Kidney (tissue), 14 donors: ENCODE measurements around the gene KLK15. TPM values are rescaled to one million over a fixed set of nuclear protein-coding genes. Genes with fewer than 3 reads are reported as not detected.
"Not testable (repeated sequence)": the region's sequence is repeated elsewhere in the genome, so short reads cannot be mapped to it uniquely, and the experiment has no call there.

Experiments
- DNase-seq, 5 donors: peaks; one replicate each; pipeline ENCODE4 v3.0.0-alpha.2; 2013 to 2020
- FAIRE-seq: peaks from 2 replicates; lab custom pipeline; 2012; peaks lifted over from hg19 to GRCh38; lab: Jason Lieb, UNC
- H3K27ac ChIP-seq, 2 donors: one replicate each; pipeline ENCODE4 v1.7.0; 2013; ENCODE audit warnings: low read depth in 2 of 2, low read length in 2 of 2, inconsistent platforms in 1 of 2
- H3K27me3 ChIP-seq: one replicate; pipeline ENCODE4 v1.7.1; 2013; ENCODE audit warnings: low read length, inconsistent platforms; ENCODE audit not compliant: control insufficient read depth, insufficient read depth
- H3K36me3 ChIP-seq, 3 donors: one replicate each; pipeline versions ENCODE4 v1.7.0 to v1.7.1; 2013; ENCODE audit warnings: low read length in 3 of 3, control low read depth in 1 of 3, inconsistent platforms in 1 of 3; ENCODE audit not compliant: insufficient read depth in 3 of 3, control insufficient read depth in 2 of 3
- H3K4me1 ChIP-seq, 3 donors: one replicate each; pipeline versions ENCODE4 v1.7.0 to v1.7.1; 2013; ENCODE audit warnings: low read length in 3 of 3, inconsistent platforms in 1 of 3, low read depth in 1 of 3; ENCODE audit not compliant: control insufficient read depth in 2 of 3, insufficient read depth in 2 of 3
- H3K4me3 ChIP-seq, 3 donors: one replicate each; pipeline versions ENCODE4 v1.7.0 to v1.8.1; 2013; ENCODE audit warnings: low read length in 3 of 3, control low read depth in 1 of 3, inconsistent platforms in 1 of 3
- H3K9ac ChIP-seq, 3 donors: one replicate each; pipeline versions ENCODE4 v1.7.0 to v1.7.1; 2013; ENCODE audit warnings: low read length in 3 of 3, control low read depth in 1 of 3, inconsistent platforms in 1 of 3
- H3K9me3 ChIP-seq, 3 donors: one replicate each; pipeline versions ENCODE4 v1.7.0 to v1.7.1; 2013; ENCODE audit warnings: low read length in 3 of 3, control low read depth in 1 of 3, inconsistent platforms in 1 of 3; ENCODE audit not compliant: control insufficient read depth in 2 of 3, insufficient read depth in 1 of 3
- CTCF ChIP-seq: IDR thresholded peaks from 3 replicates; pipeline ENCODE4 v1.5.1; 2012; ENCODE audit warnings: mild to moderate bottlenecking, moderate library complexity, borderline replicate concordance; ENCODE audit not compliant: insufficient read depth; ENCODE audit errors: extremely low read depth
- intact Hi-C: fragments of 100-400 bp; cut with DNase I; formaldehyde crosslinking; loops from one replicate; pipeline ENCODE4 v1.11.1; 2022
- polyA plus RNA-seq: library from polyadenylated mRNA; stranded (reverse); fragments of 350-450 nt; fragmentation: Illumina TruSeq; extraction: RNeasy Lipid Tissue Mini Kit (QIAGEN cat#74804); gene quantifications from one replicate; pipeline ENCODE4 v1.2.3, GENCODE V29; 2014; ENCODE audit warnings: low read depth, low replicate concordance; ENCODE audit not compliant: insufficient read depth
- total RNA-seq: library from RNA; stranded (reverse); fragmentation: NEBNext Ultra II Directional; extraction: Animal tissue kit (Norgen Biotek cat#: 25700); gene quantifications from one replicate; pipeline ENCODE4 v1.2.1, GENCODE V29; 2021
- donor health status: control.
- donor health status: control.
- donor health status: control.
- donor health status: control.
- donor health status: control.
- donor health status: DM: yes; HTN: yes; CAD: no.
- donor health status: Normal renal cell carcinoma (clear cell type).

KLK15 gene
- total and polyA plus RNA-seq, 2 donors from 2014 or later = 2.7 TPM; not detected in 1

- no peaks in the 10 kb centered on the region for H3K36me3 ChIP-seq
- H3K4me3 ChIP-seq = no peak overlapping the region
- peaks cover 0 to 3% (median 0%) of the 10 kb centered on the region in 3 donors for H3K4me1 ChIP-seq
- H3K9me3 ChIP-seq = no peaks in the 10 kb centered on the region
- H3K27me3 ChIP-seq = no peaks in the 10 kb centered on the region
- no peak for TF ChIP-seq CTCF
- FAIRE-seq = no peak
- H3K27ac ChIP-seq = no peak overlapping the region
- intact Hi-C loops = no loop called here
- H3K9ac ChIP-seq = no peak overlapping the region
- peak in 2 of 5 donors; percentile 26 to 55 for DNase-seq
Measured at GRCh38 chr19:50790922-50791467, 42.4 kb downstream of the KLK15 start.

DNA sequence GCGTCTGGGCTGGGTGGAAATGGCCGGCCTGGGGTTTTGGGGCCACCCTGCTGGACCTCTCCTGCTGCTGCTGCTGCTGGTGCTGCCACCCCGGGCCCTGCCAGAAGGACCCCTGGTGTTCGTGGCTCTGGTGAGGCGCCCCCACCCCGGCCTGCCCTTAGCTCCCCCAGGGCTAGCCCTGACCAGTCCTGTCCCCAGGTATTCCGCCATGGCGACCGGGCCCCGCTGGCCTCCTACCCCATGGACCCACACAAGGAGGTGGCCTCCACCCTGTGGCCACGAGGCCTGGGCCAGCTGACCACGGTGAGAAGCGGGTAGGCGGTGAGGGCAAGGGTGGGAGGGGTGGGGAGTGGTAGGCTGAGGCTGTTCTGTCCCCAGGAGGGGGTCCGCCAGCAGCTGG lies 43.0 kb downstream of the KLK15 start, which contains the start of gene ACP4:
Gene ACP4, plus strand, starts transcription at position 20 of the 400 bp plus-strand sequence. Its CDS starts 0 bp downstream, at position 20.
- intact Hi-C loops = no loop called here
- Histone ChIP-seq H3K9me3 (no peaks in the 10 kb centered on the region), H3K4me3 (no peak within 1 kb of the TSS), H3K9ac (no peak within 1 kb of the TSS), H3K4me1 (peaks cover 0 to 3% (median 0%) of the 10 kb centered on the region in 3 donors), H3K36me3 (no peaks in the 10 kb centered on the region), H3K27ac (no peak within 1 kb of the TSS), H3K27me3 (no peaks in the 10 kb centered on the region)
- DNase-seq (no peak), FAIRE-seq (no peak)
- no peak for TF ChIP-seq CTCF

DNA sequence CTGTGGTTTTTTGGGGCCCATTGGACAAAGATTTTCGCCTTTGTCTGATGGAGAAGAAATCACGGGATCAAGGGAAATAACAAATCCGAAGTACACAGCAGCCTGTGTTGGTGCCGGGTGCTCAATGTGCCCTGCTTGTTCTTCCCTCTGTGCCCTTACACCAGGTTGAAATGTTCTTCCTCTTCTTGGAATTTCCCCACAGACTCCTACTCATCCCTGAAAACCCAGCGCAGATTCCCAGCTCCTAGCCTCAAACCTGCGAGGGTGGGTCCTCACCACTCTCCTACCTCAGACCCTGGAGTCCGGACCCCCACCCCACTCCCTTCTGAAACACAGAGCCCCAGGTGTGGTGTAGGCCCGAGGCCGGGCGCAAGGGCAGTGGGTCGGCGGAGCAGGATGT lies 48.0 kb downstream of the KLK15 start:
- Histone ChIP-seq H3K27ac (no peak overlapping the region), H3K27me3 (no peaks in the 10 kb centered on the region), H3K9me3 (no peaks in the 10 kb centered on the region), H3K4me3 (no peak overlapping the region), H3K36me3 (no peaks in the 10 kb centered on the region), H3K9ac (no peak overlapping the region), H3K4me1 (no peaks in the 10 kb centered on the region)
- no peak for DNase-seq
- no peak for FAIRE-seq
- intact Hi-C loops = no loop called here
- no peak for TF ChIP-seq CTCF

- DNase-seq (no peak), FAIRE-seq (no peak)
- intact Hi-C loops = no loop called here
- no peak overlapping the region for H3K9ac ChIP-seq
- no peak overlapping the region for H3K27ac ChIP-seq
- H3K4me1 ChIP-seq = no peaks in the 10 kb centered on the region
- H3K4me3 ChIP-seq = no peak overlapping the region
- H3K36me3 ChIP-seq = no peaks in the 10 kb centered on the region
- H3K9me3 ChIP-seq = no peaks in the 10 kb centered on the region
- H3K27me3 ChIP-seq = peaks cover 3% of the 10 kb centered on the region
- TF ChIP-seq CTCF = no peak
Measured at GRCh38 chr19:50784710-50785109, 48.7 kb downstream of the KLK15 start.

GRCh38 chr19:50783848-50784152 lies 49.6 kb downstream of the KLK15 start:
- H3K36me3 ChIP-seq, H3K27ac ChIP-seq, H3K4me3 ChIP-seq, H3K9ac ChIP-seq, DNase-seq, H3K9me3 ChIP-seq, intact Hi-C loops, FAIRE-seq, H3K4me1 ChIP-seq: not testable (repeated sequence)
- H3K27me3 ChIP-seq = peaks cover 12% of the 10 kb centered on the region
